Mesodermal cell (in vitro differentiated cells): Measurements from ENCODE around the gene RPF1. TPM values are rescaled to one million over a fixed set of nuclear protein-coding genes. Genes with fewer than 3 reads are reported as not detected.
A peak's percentile ranks its signal among the peaks of the same experiment; 100 is the strongest.
"Not testable (repeated sequence)": the region's sequence is repeated elsewhere in the genome, so short reads cannot be mapped to it uniquely, and the experiment has no call there.

Experiments
- H3K27ac ChIP-seq: 2 replicates; pipeline ENCODE4 v1.7.0; 2013; ENCODE audit warnings: mild to moderate bottlenecking, low read depth, low read length, moderate library complexity; ENCODE audit not compliant: severe bottlenecking
- H3K36me3 ChIP-seq: 2 replicates; pipeline ENCODE4 v1.7.1; 2013; ENCODE audit warnings: mild to moderate bottlenecking, low read length, moderate library complexity; ENCODE audit not compliant: control insufficient read depth, insufficient read depth
- H3K4me1 ChIP-seq: one replicate; pipeline ENCODE4 v1.7.1; 2013; ENCODE audit warnings: mild to moderate bottlenecking, low read length; ENCODE audit not compliant: insufficient read depth, control insufficient read depth, poor library complexity, severe bottlenecking
- H3K4me3 ChIP-seq: 2 replicates; pipeline ENCODE4 v1.7.0; 2013; ENCODE audit warnings: low read length, control low read depth, mild to moderate bottlenecking; ENCODE audit not compliant: insufficient read depth, poor library complexity, severe bottlenecking; ENCODE audit errors: extremely low read depth
- H3K9me3 ChIP-seq: 2 replicates; pipeline ENCODE4 v1.7.1; 2013; ENCODE audit warnings: mild to moderate bottlenecking, low read length, moderate library complexity; ENCODE audit not compliant: control insufficient read depth
- WGBS, 2 experiments: methylation state at CpG; one replicate each; pipeline ENCODE4 v1.1.5; 2013; ENCODE audit warnings: missing lambda C conversion rate in 2 of 2; ENCODE audit not compliant: insufficient coverage in 2 of 2; 5-methylcytosine and 5-hydroxymethylcytosine counted together
- polyA plus RNA-seq, 2 experiments: library from polyadenylated mRNA; stranded (reverse); fragments of 50-300 nt; gene quantifications; one replicate each; pipeline ENCODE4 v1.2.3, GENCODE V29; 2013

RPF1 gene, protein sequence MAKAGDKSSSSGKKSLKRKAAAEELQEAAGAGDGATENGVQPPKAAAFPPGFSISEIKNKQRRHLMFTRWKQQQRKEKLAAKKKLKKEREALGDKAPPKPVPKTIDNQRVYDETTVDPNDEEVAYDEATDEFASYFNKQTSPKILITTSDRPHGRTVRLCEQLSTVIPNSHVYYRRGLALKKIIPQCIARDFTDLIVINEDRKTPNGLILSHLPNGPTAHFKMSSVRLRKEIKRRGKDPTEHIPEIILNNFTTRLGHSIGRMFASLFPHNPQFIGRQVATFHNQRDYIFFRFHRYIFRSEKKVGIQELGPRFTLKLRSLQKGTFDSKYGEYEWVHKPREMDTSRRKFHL
- 54.2 TPM for polyA plus RNA-seq (2013, experiment 1 of 2)
- polyA plus RNA-seq (2013, experiment 2 of 2) = 52.2 TPM

DNA sequence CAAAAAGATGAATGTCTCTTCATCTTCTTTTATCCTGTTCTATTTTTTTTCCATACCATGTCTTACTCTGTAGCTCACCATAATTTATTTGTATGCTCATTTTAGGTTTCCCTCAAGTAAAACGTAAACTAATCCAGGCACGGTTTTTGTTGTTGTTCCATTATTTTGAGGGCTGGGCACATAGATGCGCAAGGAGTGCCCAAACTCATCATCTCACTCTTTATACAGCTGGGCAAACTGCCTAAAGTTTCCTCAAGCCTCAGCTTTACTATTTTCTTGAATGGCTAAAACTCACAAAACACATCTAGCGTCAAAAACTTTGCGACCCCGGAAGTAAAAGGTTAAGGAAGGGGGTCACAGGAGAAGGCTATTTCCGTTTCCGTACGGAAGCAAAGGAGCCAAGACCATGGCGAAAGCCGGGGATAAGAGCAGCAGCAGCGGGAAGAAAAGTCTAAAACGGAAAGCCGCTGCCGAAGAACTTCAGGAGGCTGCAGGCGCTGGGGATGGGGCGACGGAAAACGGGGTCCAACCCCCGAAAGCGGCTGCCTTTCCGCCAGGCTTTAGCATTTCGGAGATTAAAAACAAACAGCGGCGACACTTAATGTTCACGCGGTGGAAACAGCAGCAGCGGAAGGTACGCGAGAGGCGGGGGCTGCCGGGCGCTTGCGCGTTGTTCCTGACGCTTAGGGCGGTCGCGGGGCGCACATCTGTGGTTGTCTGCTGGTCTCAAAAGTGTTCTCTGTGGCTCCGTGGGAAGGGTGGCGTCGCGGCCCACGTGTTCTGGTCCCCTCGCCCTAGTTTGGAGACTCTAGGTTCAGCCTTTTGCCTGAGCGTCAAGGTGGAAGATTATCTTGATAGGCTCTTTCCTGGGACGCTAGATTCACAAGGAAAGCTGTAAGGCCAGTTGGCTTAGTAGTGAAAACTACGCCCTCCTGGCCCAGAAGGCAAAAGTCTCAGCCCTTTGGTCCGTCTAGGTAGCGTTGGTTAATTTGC lies at the start of gene RPF1:
RPF1 (plus strand) TSS at position 391 of the 993 bp plus-strand sequence; CDS start at position 407, 16 bp downstream.
- peaks cover 17% of the 10 kb centered on the region for H3K36me3 ChIP-seq
- WGBS, 2 experiments = 0 to 5% methylated on average over 43 to 45 of the region's 51 CpGs
- H3K27ac ChIP-seq = peak within 1 kb of the TSS; percentile 80

DNA sequence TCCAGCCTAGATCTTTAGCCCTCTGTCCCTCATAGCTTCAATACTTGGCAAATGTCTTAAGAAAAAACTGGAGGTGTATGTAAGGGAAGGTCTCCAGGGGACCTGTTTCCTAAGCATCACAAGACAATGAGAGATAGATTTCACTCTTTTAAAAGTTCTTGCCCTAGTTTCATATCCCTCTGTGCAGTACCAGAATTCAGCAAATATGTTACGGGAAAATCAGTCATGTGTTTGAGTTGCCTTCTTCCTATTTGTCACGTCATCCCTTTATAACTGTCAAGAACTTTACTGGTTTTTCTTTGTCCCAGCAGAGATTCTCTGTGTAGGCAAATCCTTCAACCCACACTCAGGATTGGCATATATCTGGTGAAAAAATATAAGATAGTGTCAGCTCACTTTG lies 48.5 kb upstream of the RPF1 start:
- 56 to 83% methylated on average over 2 of the region's 2 CpGs for WGBS, 2 experiments
- Histone ChIP-seq H3K27ac (no peak overlapping the region), H3K9me3 (peaks cover 11% of the 10 kb centered on the region), H3K4me1 (peaks cover 2% of the 10 kb centered on the region), H3K36me3 (no peaks in the 10 kb centered on the region), H3K4me3 (no peak overlapping the region)

More for the DNA sequence above, at the start of gene RPF1:
- peaks cover 13% of the 10 kb centered on the region for H3K9me3 ChIP-seq
- H3K4me1 ChIP-seq = no peaks in the 10 kb centered on the region
- peak within 1 kb of the TSS; percentile 76 for H3K4me3 ChIP-seq

DNA sequence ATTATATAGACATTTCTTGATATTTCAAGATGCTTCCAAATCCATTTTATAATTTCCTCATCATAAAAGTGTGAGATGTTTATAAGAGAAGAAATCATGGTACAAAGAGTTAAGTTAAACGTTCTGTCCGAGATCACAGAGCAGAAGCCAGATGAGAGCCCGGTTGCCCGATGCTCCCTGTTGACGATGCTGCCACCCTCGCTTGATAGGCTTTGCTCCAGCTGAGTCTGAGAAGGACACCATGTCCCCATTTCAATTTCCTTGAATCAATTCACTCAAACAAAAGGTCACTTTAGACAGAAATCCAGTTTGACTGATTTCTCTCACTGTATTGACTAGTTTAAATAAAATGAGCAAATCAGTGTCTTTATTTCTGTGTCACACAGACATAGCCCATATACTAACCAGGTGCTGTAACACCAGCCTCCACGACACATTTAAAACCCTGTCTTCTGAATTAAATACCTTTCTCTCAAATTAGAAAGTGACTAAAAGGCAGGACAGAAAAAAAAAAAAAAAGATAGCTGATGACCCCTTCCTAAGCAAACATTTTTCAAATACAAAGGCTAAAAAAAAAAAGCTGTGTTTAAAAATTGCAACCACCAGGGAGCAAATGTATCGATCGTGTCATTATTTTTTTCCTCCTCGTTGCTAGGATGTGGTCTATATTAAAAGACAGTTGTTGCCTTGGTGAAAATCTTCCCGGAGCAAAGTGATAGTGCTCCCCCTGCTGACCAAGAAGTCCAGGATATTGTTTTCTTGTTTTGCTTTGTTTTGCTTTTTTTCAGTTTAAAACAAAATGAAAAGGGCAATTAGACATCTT lies 45.6 kb upstream of the RPF1 start:
- H3K36me3 ChIP-seq = no peaks in the 10 kb centered on the region
- H3K27ac ChIP-seq = no peak overlapping the region
- H3K4me1 ChIP-seq = peaks cover 2% of the 10 kb centered on the region
- 67 to 69% methylated on average over 7 to 8 of the region's 11 CpGs for WGBS, 2 experiments
- peaks cover 11% of the 10 kb centered on the region for H3K9me3 ChIP-seq
- H3K4me3 ChIP-seq = no peak overlapping the region

- WGBS, 2 experiments = 45 to 79% methylated on average over 4 to 5 of the region's 6 CpGs
- H3K27ac ChIP-seq = no peak overlapping the region
- H3K9me3 ChIP-seq = peaks cover 11% of the 10 kb centered on the region
- H3K4me3 ChIP-seq = no peak overlapping the region
- no peaks in the 10 kb centered on the region for H3K36me3 ChIP-seq
- peaks cover 2% of the 10 kb centered on the region for H3K4me1 ChIP-seq
Measured at GRCh38 chr1:84434081-84434769, 44.8 kb upstream of the RPF1 start.

- no peak overlapping the region for H3K4me3 ChIP-seq
- peaks cover 2% of the 10 kb centered on the region for H3K4me1 ChIP-seq
- no peaks in the 10 kb centered on the region for H3K36me3 ChIP-seq
- peaks cover 11% of the 10 kb centered on the region for H3K9me3 ChIP-seq
- whole genome bisulfite sequencing, 2 experiments = 30 to 33% methylated on average over 3 of the region's 4 CpGs
- H3K27ac ChIP-seq = no peak overlapping the region
Measured at GRCh38 chr1:84434801-84435549, 44.1 kb upstream of the RPF1 start.

DNA sequence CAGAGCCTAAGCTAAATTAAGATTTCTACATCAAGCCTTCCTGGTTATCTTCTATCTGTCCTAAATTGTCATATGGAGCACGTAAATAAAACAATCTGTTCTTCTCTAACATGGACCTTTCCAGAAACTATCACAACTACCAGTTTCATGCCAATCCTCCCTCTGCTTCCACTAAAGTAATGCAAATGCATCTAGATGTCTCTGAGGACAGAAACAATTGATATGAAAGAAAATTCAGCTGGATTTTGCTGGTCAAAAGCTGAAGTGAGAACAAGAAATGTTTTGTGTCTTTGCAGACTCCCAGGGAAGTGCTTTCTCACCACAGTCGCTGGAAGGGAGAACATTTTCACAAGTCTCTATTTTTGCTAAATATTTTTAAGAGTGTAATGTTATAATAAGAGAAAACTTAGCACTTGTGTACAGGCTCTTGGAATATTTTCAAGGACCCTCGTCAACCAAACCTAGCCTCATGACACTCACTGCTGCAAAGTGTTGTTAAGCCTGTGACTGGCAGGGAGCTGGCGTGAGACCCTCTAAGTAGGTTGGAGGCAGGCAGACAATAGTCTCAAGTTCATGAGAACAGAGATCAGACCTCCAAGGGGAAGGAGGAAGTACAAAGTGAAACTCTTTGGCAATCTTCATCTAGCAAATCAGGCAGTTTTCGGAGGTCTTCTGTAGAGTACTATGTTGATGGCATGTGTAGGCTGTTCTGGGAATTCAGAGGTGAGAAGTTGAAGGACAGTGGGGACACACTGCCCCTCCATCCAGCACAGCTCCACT lies 42.0 kb upstream of the RPF1 start:
- Histone ChIP-seq H3K4me1 (peaks cover 2% of the 10 kb centered on the region), H3K4me3 (no peak overlapping the region), H3K9me3 (no peaks in the 10 kb centered on the region), H3K27ac (no peak overlapping the region), H3K36me3 (no peaks in the 10 kb centered on the region)
- 85 to 96% methylated on average over 2 to 3 of the region's 5 CpGs for WGBS, 2 experiments

- H3K27ac ChIP-seq = no peak overlapping the region
- H3K4me1 ChIP-seq = no peaks in the 10 kb centered on the region
- H3K9me3 ChIP-seq = no peaks in the 10 kb centered on the region
- H3K36me3 ChIP-seq = no peaks in the 10 kb centered on the region
- WGBS, 2 experiments = no CpG with 5 or more reads among the region's 2 CpGs
- no peak overlapping the region for H3K4me3 ChIP-seq
Measured at GRCh38 chr1:84442256-84442655, 36.8 kb upstream of the RPF1 start.

DNA sequence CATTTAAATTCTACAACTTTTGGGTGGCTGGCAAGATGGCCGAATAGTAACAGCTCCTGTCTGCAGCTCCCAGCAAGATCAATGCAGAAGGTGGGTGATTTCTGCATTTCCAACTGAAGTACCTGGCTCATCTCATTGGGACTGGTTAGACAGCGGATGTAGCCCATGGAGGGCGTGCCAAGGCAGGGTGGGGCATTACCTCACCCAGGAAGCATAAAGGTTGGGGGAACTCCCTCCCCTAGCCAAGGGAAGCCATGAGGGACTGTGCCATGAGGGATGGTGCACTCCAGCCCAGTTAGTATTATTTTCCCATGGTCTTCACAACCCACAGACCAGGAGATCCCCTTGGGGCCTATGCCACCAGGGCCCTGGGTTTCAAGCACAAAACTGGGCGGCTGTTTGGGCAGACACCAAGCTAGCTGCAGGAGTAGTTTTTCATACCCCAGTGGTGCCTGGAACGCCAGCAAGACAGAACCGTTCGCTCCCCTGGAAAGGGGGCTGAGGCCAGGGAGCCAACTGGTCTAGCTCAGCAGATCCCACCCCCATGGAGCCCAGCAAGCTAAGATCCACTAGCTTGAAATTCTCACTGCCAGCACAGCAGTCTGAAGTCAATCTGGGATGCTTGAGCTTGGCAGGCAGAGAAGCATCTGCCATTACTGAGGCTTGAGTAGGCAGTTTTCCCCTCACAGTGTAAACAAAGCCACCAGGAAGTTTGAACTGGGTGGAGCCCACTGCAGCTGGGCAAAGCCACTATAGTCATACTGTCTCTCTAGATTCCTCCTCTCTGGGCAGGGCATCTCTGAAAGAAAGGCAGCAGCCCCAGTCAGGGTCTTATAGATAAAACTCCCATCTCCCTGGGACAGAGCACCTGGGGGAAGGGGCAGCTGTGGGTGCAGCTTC lies 36.1 kb upstream of the RPF1 start:
- not testable (repeated sequence) for H3K4me3 ChIP-seq, H3K4me1 ChIP-seq, H3K36me3 ChIP-seq, H3K9me3 ChIP-seq, H3K27ac ChIP-seq
- WGBS, 2 experiments = 82 to 96% methylated on average over 4 to 5 of the region's 7 CpGs
